GM12874 (cell line): ENCODE measurements around the gene CEP95.

ENCODE experiments used
- TF ChIP-seq, protein P1 (sequence below): IDR thresholded peaks from 2 replicates; pipeline ENCODE4 v1.5.1; 2011; ENCODE audit warnings: low read depth, mild to moderate bottlenecking, control low read depth, low read length, moderate library complexity; ENCODE audit not compliant: insufficient read depth

CEP95 gene

DNA sequence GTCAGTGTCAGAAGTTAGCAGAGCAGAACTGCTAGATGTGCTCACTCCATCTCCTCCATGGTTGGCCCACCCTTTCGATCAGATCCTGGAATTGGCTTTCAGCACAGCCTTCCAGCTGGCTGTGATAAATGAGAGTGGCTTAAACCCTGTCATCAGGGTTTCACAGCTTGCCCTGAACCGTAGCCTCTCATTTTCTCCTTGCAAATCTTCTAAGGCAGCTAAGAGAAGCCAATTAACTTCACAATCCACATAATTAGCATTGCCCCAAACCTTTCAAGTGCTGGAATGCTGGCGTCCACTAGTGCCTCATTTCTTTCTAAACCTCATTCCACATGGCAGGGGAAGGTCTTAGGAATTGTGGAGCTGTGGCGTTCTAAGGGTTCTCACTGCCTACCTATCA lies 36.2 kb upstream of the CEP95 start:
- TF ChIP-seq, protein P1, sequence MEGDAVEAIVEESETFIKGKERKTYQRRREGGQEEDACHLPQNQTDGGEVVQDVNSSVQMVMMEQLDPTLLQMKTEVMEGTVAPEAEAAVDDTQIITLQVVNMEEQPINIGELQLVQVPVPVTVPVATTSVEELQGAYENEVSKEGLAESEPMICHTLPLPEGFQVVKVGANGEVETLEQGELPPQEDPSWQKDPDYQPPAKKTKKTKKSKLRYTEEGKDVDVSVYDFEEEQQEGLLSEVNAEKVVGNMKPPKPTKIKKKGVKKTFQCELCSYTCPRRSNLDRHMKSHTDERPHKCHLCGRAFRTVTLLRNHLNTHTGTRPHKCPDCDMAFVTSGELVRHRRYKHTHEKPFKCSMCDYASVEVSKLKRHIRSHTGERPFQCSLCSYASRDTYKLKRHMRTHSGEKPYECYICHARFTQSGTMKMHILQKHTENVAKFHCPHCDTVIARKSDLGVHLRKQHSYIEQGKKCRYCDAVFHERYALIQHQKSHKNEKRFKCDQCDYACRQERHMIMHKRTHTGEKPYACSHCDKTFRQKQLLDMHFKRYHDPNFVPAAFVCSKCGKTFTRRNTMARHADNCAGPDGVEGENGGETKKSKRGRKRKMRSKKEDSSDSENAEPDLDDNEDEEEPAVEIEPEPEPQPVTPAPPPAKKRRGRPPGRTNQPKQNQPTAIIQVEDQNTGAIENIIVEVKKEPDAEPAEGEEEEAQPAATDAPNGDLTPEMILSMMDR = no peak

DNA sequence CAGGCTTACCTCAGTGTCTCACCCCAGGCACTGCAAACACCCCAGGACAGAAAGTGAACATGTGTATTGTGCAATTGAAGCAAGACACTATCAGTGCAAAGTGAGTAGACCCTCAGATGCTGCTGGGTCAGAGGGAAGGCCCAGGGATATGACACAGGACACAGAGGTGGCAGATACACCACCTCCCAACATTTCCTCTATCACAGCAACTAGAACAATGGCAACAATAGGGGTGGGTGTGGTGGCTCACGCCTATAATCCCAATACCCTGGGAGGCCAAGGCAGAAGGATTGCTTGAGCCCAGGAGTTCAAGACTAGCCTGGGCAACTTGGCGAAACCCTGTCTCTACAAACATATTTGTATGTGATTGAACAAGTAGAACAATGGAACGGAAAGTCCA lies 35.3 kb upstream of the CEP95 start:
- TF ChIP-seq, protein P1 = no peak

DNA sequence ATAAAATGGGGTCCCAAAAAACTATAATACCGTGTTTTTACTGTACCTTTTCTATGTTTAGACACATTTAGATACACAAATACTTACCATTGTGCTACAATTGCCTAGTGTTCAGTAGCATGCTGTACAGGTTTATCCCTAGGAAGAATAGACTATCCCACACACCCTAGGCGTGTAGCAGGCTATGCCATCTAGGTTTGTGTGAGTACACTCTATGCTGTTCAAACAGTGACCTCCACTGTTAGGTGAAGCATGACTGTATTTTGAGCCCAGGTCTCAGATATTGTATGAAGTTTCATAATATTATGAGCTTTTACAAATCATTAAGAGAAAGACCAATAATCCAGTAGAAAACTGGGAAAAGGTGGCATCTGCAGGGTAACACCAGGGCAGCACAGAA lies 34.2 kb upstream of the CEP95 start:
- TF ChIP-seq, protein P1 = no peak

DNA sequence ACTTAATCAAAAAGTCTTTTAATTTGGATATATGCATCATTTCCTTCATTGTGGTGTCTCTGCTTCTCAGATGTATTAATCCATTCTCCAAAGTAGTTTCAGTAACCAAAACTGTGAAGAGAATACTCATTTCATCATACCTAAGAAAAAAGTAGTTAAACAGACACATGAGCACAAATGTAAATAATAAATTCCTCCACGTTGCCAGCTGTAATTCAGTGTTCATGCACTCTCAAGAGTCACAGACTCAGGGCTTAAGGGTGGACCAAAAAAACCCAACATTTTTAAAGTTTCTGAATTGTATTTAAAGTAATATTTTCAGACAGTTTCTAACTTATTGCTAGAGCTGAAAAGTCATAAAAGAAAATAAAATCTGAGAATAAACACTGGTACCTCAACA lies 28.9 kb upstream of the CEP95 start:
- TF ChIP-seq, protein P1 = no peak

DNA sequence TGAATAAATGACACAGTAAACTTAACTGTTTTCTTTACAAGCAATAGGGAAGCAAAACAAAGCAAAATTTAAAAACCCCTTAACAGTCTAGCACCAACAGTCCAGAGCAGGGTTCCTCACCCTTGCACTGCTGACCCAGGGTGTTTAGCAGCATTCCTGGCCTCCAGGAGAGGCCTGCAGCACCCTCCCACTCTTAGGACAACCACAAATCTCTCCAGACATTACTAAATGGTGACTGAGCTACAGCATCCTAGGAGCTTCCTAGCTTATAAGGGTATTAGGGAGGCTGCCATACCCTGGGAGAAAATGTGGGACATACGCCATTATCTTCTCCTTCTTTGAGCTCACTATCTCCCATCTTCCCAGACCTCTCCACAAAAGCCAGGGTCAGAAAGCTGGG lies 25.8 kb upstream of the CEP95 start:
- TF ChIP-seq, protein P1 = no peak

DNA sequence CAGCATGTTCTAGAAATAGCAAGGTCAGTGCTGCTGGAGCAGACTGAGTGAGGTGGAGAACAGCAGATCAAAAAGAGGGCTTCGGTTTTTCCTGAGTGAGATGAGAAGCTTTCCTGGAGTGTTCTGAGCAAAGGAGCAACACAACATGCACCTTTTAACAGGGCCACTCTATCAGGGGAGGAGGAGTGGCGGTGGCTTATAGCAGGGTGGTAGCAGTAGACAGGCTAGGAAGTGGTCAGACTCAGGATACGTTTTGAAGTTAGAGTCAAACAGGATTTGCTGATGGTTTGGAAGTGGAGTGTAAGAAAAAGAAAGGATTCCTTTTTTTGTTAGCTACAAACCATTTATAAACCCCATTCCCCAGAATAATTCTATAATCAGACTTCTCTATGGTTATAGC lies 22.4 kb upstream of the CEP95 start:
- TF ChIP-seq, protein P1 = no peak

DNA sequence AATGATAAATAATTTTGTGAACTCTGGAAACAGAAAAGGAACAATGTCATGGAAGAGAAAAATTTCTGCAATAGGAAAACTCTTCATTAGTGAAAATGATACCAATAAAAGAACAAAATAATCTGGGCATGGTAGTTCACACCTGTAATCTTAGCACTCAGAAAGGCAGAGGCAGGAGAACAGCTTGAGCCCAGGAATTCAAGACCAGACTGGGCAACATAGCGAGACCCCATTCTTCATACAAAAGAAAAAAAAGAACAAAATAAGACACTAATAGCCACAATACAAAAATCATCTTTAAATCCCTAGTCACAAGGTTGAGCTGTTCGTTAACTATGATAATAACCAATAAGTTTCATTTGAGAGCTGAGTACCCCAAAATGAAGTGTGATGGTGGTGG lies 18.5 kb upstream of the CEP95 start:
- TF ChIP-seq, protein P1 = no peak
